Type B pancreatic cell (in vitro differentiated cells): ENCODE data around the gene CA12. TPM values are rescaled to one million over a fixed set of nuclear protein-coding genes. Genes with fewer than 3 reads are reported as not detected.

Experiments
- DNase-seq: peaks from one replicate; pipeline ENCODE4 v3.0.0; 2021; ENCODE audit warnings: mixed read lengths; ENCODE audit not compliant: unreplicated experiment; ENCODE audit errors: extremely low spot score
- H3K27ac Mint-ChIP-seq: 2 replicates; pipeline ENCODE4 v1.8.0; 2021; ENCODE audit warnings: mild to moderate bottlenecking, mixed read lengths
- H3K27me3 Mint-ChIP-seq: 2 replicates; pipeline ENCODE4 v1.8.0; 2021; ENCODE audit warnings: mixed read lengths
- H3K36me3 Mint-ChIP-seq: 2 replicates; pipeline ENCODE4 v1.8.0; 2021; ENCODE audit warnings: mixed read lengths
- H3K4me1 Mint-ChIP-seq: one replicate; pipeline ENCODE4 v1.8.0; 2021; ENCODE audit warnings: mixed read lengths; ENCODE audit not compliant: unreplicated experiment
- H3K4me3 Mint-ChIP-seq: 2 replicates; pipeline ENCODE4 v1.8.0; 2021; ENCODE audit warnings: mild to moderate bottlenecking, mixed read lengths
- H3K9me3 Mint-ChIP-seq: 2 replicates; pipeline ENCODE4 v1.8.0; 2021; ENCODE audit warnings: mixed read lengths
- CTCF ChIP-seq: fragments of 200-600 bp; sonication (generic); conservative IDR thresholded peaks from 2 replicates; pipeline ENCODE4 v1.5.0; 2021; ENCODE audit warnings: antibody characterized with exemption, mild to moderate bottlenecking
- total RNA-seq: library from RNA; stranded (reverse); gene quantifications from 2 replicates; pipeline ENCODE4 v1.2.1, GENCODE V29; 2021; ENCODE audit warnings: low replicate concordance

The CA12 gene
- total RNA-seq, 1 donor from 2014 or later = 5.5 TPM

GRCh38 chr15:63353261-63353660 is 28.4 kb downstream of the CA12 start:
- no peak overlapping the region for H3K4me3 Mint-ChIP-seq
- no peak for DNase-seq
- no peaks in the 10 kb centered on the region for H3K9me3 Mint-ChIP-seq
- peaks cover 13% of the 10 kb centered on the region for H3K27me3 Mint-ChIP-seq
- H3K36me3 Mint-ChIP-seq = no peaks in the 10 kb centered on the region
- H3K27ac Mint-ChIP-seq = no peak overlapping the region
- H3K4me1 Mint-ChIP-seq = peaks cover 12% of the 10 kb centered on the region
- TF ChIP-seq CTCF = no peak

GRCh38 chr15:63352808-63353207 is 28.8 kb downstream of the CA12 start:
- DNase-seq = no peak
- no peak overlapping the region for H3K4me3 Mint-ChIP-seq
- H3K9me3 Mint-ChIP-seq = no peaks in the 10 kb centered on the region
- peaks cover 16% of the 10 kb centered on the region for H3K4me1 Mint-ChIP-seq
- H3K27me3 Mint-ChIP-seq = peaks cover 16% of the 10 kb centered on the region
- no peak for TF ChIP-seq CTCF
- no peak overlapping the region for H3K27ac Mint-ChIP-seq
- no peaks in the 10 kb centered on the region for H3K36me3 Mint-ChIP-seq

GRCh38 chr15:63351170-63351569 is 30.5 kb downstream of the CA12 start:
- H3K4me1 Mint-ChIP-seq = peaks cover 28% of the 10 kb centered on the region
- H3K36me3 Mint-ChIP-seq = no peaks in the 10 kb centered on the region
- DNase-seq = no peak
- H3K4me3 Mint-ChIP-seq = no peak overlapping the region
- no peak for TF ChIP-seq CTCF
- peaks cover 19% of the 10 kb centered on the region for H3K27me3 Mint-ChIP-seq
- H3K27ac Mint-ChIP-seq = no peak overlapping the region
- H3K9me3 Mint-ChIP-seq = no peaks in the 10 kb centered on the region

- Mint-ChIP-seq H3K4me3 (no peak overlapping the region), H3K27ac (no peak overlapping the region), H3K4me1 (peaks cover 24% of the 10 kb centered on the region), H3K36me3 (no peaks in the 10 kb centered on the region), H3K27me3 (peaks cover 19% of the 10 kb centered on the region), H3K9me3 (no peaks in the 10 kb centered on the region)
- TF ChIP-seq CTCF = no peak
- no peak for DNase-seq
Observed at GRCh38 chr15:63350178-63350621, 31.4 kb downstream of the CA12 start.

- H3K9me3 Mint-ChIP-seq = no peaks in the 10 kb centered on the region
- H3K4me1 Mint-ChIP-seq = peaks cover 25% of the 10 kb centered on the region
- peaks cover 24% of the 10 kb centered on the region for H3K27me3 Mint-ChIP-seq
- no peak for TF ChIP-seq CTCF
- DNase-seq = no peak
- H3K27ac Mint-ChIP-seq = no peak overlapping the region
- H3K4me3 Mint-ChIP-seq = no peak overlapping the region
- no peaks in the 10 kb centered on the region for H3K36me3 Mint-ChIP-seq
Observed at GRCh38 chr15:63349621-63350020, 32.0 kb downstream of the CA12 start.

GRCh38 chr15:63349156-63349555 is 32.5 kb downstream of the CA12 start:
- H3K27me3 Mint-ChIP-seq = peaks cover 27% of the 10 kb centered on the region
- H3K4me1 Mint-ChIP-seq = peaks cover 26% of the 10 kb centered on the region
- H3K9me3 Mint-ChIP-seq = no peaks in the 10 kb centered on the region
- no peaks in the 10 kb centered on the region for H3K36me3 Mint-ChIP-seq
- TF ChIP-seq CTCF = no peak
- DNase-seq = no peak
- H3K27ac Mint-ChIP-seq = no peak overlapping the region
- H3K4me3 Mint-ChIP-seq = no peak overlapping the region
